PC-3 (cell line): ENCODE measurements around the gene MAGI1. TPM values are rescaled to one million over a fixed set of nuclear protein-coding genes. Genes with fewer than 3 reads are reported as not detected.

Experiments used
- ATAC-seq: fragments of 200-7000 bp; cut with Tn5 transposase; 2 replicates; pipeline ENCODE4 v1.9.1; 2020; ENCODE audit warnings: mild to moderate bottlenecking, moderate library complexity
- BruUV-seq: library from RNA; stranded (reverse); fragments of 400-500 nt; replicated peaks from 2 replicates; lab custom pipeline; 2021; lab: Mats Ljungman, UMichigan
- CTCF ChIA-PET: fragments of 300-600 bp; sonication (Branson Sonifier 250); formaldehyde crosslinking; loops from one replicate; lab custom pipeline; 2022; ENCODE audit warnings: antibody characterized with exemption; lab: Charles Lee
- POLR2A ChIA-PET: fragments of 300-600 bp; sonication (Branson Sonifier 250); formaldehyde crosslinking; loops from one replicate; lab custom pipeline; 2022; ENCODE audit warnings: antibody characterized with exemption; ENCODE audit not compliant: unreplicated experiment; lab: Charles Lee
- DNase-seq: peaks from one replicate; pipeline ENCODE4 v3.0.0-alpha.2; 2015
- H2AFZ ChIP-seq: fragments of 300-600 bp; sonication (generic); 2 replicates; pipeline ENCODE4 v1.6.0; 2016; ENCODE audit warnings: antibody characterized with exemption, low read length
- H3F3A ChIP-seq: fragments of 300-600 bp; sonication (generic); one replicate; pipeline ENCODE4 v1.6.0; 2017; ENCODE audit warnings: antibody characterized with exemption, low read length, control low read depth, mild to moderate bottlenecking; ENCODE audit not compliant: unreplicated experiment
- H3K27ac ChIP-seq: fragments of 300-600 bp; sonication (generic); 2 replicates; pipeline ENCODE4 v1.5.1; 2016; ENCODE audit warnings: mild to moderate bottlenecking, low read length
- H3K27me3 ChIP-seq: fragments of 300-600 bp; sonication (generic); 2 replicates; pipeline ENCODE4 v1.6.1; 2016; ENCODE audit warnings: low read length, mixed read lengths
- H3K36me3 ChIP-seq: fragments of 300-600 bp; sonication (generic); 2 replicates; pipeline ENCODE4 v1.6.1; 2016; ENCODE audit warnings: low read depth, mixed run types, low read length, mixed read lengths
- H3K4me1 ChIP-seq: fragments of 300-600 bp; sonication (generic); 2 replicates; pipeline ENCODE4 v1.5.1; 2016; ENCODE audit warnings: low read length; ENCODE audit not compliant: insufficient read depth
- H3K4me2 ChIP-seq: fragments of 300-600 bp; sonication (generic); 2 replicates; pipeline ENCODE4 v1.6.0; 2016; ENCODE audit warnings: low read length
- H3K4me3 ChIP-seq: fragments of 300-600 bp; sonication (generic); 2 replicates; pipeline ENCODE4 v1.5.1; 2016; ENCODE audit warnings: mild to moderate bottlenecking, low read length, mixed read lengths
- H3K79me2 ChIP-seq: fragments of 300-600 bp; sonication (generic); 2 replicates; pipeline ENCODE4 v1.6.1; 2017; ENCODE audit warnings: low read length, mixed read lengths
- H3K9ac ChIP-seq: fragments of 300-600 bp; sonication (generic); 2 replicates; pipeline ENCODE4 v1.6.0; 2016; ENCODE audit warnings: mild to moderate bottlenecking, low read length
- H3K9me2 ChIP-seq: fragments of 300-600 bp; sonication (generic); replicated peaks from 2 replicates; pipeline ENCODE4 v1.6.1; 2016; ENCODE audit warnings: mixed run types, low read length, mixed read lengths
- H3K9me3 ChIP-seq: fragments of 300-600 bp; sonication (generic); 2 replicates; pipeline ENCODE4 v1.6.1; 2016; ENCODE audit warnings: low read length, mixed read lengths
- H4K20me1 ChIP-seq: fragments of 300-600 bp; sonication (generic); 2 replicates; pipeline ENCODE4 v1.6.1; 2016; ENCODE audit warnings: low read length, mixed read lengths
- EZH2 ChIP-seq: fragments of 300-600 bp; sonication (generic); IDR thresholded peaks from one replicate; pipeline ENCODE4 v1.6.1; 2017; ENCODE audit warnings: antibody characterized with exemption, mild to moderate bottlenecking, low read length; ENCODE audit not compliant: unreplicated experiment
- EZH2phosphoT487 ChIP-seq: fragments of 300-600 bp; sonication (generic); IDR thresholded peaks from 2 replicates; pipeline ENCODE4 v1.6.1; 2018; ENCODE audit warnings: mild to moderate bottlenecking, antibody characterized with exemption, low read length, borderline replicate concordance
- intact Hi-C: fragments of 100-400 bp; cut with micrococcal nuclease; formaldehyde crosslinking; loops from 2 replicates; pipeline ENCODE4 v1.9.0; 2023
- total RNA-seq: library from RNA; depleted of rRNA; stranded (reverse); fragments of >200 nt; gene quantifications from 2 replicates; pipeline ENCODE4 v1.2.3, GENCODE V29; 2014
- TF ChIP-seq, protein P1 (sequence below): fragments of 300-600 bp; sonication (generic); conservative IDR thresholded peaks from 2 replicates; pipeline ENCODE4 v1.5.1; 2017; ENCODE audit warnings: antibody characterized with exemption, low read depth, mild to moderate bottlenecking, low read length

MAGI1 gene
- total RNA-seq, 1 experiment from 2014 or later: 8.9 TPM

GRCh38 chr3:66052721-66053549 lies 14.2 kb upstream of the MAGI1 start:
- no TSS peak for BruUV-seq
- TF ChIP-seq EZH2 (no peak), EZH2phosphoT487 (no peak)
- Histone ChIP-seq H3K4me3 (no peak overlapping the region), H3K79me2 (no peaks in the 10 kb centered on the region), H3K27ac (no peak overlapping the region), H2AFZ (no peak overlapping the region), H3K9me2 (no peaks in the 10 kb centered on the region), H3F3A (no peaks in the 10 kb centered on the region), H3K4me2 (no peak overlapping the region), H4K20me1 (no peaks in the 10 kb centered on the region), H3K27me3 (no peaks in the 10 kb centered on the region), H3K4me1 (no peaks in the 10 kb centered on the region), H3K36me3 (no peaks in the 10 kb centered on the region), H3K9ac (no peak overlapping the region), H3K9me3 (no peaks in the 10 kb centered on the region)
- ChIA-PET POLR2A (no interaction called here), CTCF (no interaction called here)
- DNase-seq (no peak), ATAC-seq (no peak)
- intact Hi-C loops: no loop called here

DNA sequence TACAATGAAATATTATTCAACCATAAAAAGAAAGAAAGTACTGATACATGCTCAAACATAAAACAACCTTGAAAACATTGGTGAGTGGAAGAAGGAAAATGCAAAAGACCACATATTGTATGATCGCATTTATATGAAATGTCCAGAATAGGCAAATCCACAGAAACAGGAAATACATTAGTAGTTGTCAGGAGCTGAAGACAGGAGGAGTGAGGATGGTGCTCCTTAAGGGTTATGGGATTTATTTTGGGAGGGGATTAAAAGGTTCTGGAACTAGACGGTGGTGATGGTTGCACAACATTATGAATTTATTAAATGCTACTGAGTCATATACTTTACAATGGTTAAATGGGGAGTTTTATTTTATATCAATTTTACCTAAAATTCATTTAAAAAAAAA lies 12.1 kb upstream of the MAGI1 start:
- H3K27ac ChIP-seq: no peak overlapping the region
- H3K27me3 ChIP-seq: no peaks in the 10 kb centered on the region
- no TSS peak for BruUV-seq
- no peaks in the 10 kb centered on the region for H3K79me2 ChIP-seq
- CTCF ChIA-PET: no interaction called here
- no peaks in the 10 kb centered on the region for H3K9me2 ChIP-seq
- TF ChIP-seq, protein P1, sequence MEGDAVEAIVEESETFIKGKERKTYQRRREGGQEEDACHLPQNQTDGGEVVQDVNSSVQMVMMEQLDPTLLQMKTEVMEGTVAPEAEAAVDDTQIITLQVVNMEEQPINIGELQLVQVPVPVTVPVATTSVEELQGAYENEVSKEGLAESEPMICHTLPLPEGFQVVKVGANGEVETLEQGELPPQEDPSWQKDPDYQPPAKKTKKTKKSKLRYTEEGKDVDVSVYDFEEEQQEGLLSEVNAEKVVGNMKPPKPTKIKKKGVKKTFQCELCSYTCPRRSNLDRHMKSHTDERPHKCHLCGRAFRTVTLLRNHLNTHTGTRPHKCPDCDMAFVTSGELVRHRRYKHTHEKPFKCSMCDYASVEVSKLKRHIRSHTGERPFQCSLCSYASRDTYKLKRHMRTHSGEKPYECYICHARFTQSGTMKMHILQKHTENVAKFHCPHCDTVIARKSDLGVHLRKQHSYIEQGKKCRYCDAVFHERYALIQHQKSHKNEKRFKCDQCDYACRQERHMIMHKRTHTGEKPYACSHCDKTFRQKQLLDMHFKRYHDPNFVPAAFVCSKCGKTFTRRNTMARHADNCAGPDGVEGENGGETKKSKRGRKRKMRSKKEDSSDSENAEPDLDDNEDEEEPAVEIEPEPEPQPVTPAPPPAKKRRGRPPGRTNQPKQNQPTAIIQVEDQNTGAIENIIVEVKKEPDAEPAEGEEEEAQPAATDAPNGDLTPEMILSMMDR: no peak
- TF ChIP-seq EZH2phosphoT487: no peak
- no peaks in the 10 kb centered on the region for H3K36me3 ChIP-seq
- no peak overlapping the region for H3K4me3 ChIP-seq
- DNase-seq (no peak), ATAC-seq (no peak)
- H3K4me1 ChIP-seq: peaks cover 5% of the 10 kb centered on the region; the same call in 1 of the 2 replicates
- intact Hi-C loops: no loop called here
- no peaks in the 10 kb centered on the region for H4K20me1 ChIP-seq
- H2AFZ ChIP-seq: no peak overlapping the region
- H3K9ac ChIP-seq: no peak overlapping the region
- no peak overlapping the region for H3K4me2 ChIP-seq
- H3F3A ChIP-seq: no peaks in the 10 kb centered on the region
- POLR2A ChIA-PET: no interaction called here
- no peaks in the 10 kb centered on the region for H3K9me3 ChIP-seq

DNA sequence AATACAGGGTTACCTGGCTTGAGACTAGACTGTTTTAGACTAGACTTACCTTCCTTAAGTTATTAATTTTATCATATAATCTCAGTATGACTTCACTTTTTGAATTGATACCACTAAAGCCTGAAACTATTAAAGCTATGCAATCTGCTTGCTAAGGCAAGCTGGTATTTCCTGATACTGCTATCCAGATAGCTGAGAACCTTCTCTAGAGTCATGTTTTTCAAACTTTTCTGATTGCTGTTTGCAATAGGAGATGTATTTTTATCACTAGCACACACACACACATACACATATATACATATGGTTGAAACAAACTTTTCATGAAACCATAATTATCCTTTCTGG lies 9.3 kb upstream of the MAGI1 start:
- BruUV-seq: no TSS peak
- ATAC-seq (no peak), DNase-seq (no peak)
- H3K4me1 ChIP-seq: peaks cover 5% of the 10 kb centered on the region; the same call in 1 of the 2 replicates
- H3K27me3 ChIP-seq: no peaks in the 10 kb centered on the region
- TF ChIP-seq EZH2: no peak
- no peak for TF ChIP-seq EZH2phosphoT487
- TF ChIP-seq, protein P1: no peak
- no peak overlapping the region for H2AFZ ChIP-seq
- H4K20me1 ChIP-seq: no peaks in the 10 kb centered on the region
- H3K79me2 ChIP-seq: no peaks in the 10 kb centered on the region
- no peak overlapping the region for H3K4me3 ChIP-seq
- no peaks in the 10 kb centered on the region for H3F3A ChIP-seq
- ChIA-PET POLR2A (no interaction called here), CTCF (no interaction called here)
- H3K27ac ChIP-seq: no peak overlapping the region
- H3K36me3 ChIP-seq: no peaks in the 10 kb centered on the region
- no peak overlapping the region for H3K4me2 ChIP-seq
- H3K9ac ChIP-seq: no peak overlapping the region
- no peaks in the 10 kb centered on the region for H3K9me2 ChIP-seq
- intact Hi-C loops: no loop called here
- no peaks in the 10 kb centered on the region for H3K9me3 ChIP-seq
